ENCODE results near the gene AMH.

DNA sequence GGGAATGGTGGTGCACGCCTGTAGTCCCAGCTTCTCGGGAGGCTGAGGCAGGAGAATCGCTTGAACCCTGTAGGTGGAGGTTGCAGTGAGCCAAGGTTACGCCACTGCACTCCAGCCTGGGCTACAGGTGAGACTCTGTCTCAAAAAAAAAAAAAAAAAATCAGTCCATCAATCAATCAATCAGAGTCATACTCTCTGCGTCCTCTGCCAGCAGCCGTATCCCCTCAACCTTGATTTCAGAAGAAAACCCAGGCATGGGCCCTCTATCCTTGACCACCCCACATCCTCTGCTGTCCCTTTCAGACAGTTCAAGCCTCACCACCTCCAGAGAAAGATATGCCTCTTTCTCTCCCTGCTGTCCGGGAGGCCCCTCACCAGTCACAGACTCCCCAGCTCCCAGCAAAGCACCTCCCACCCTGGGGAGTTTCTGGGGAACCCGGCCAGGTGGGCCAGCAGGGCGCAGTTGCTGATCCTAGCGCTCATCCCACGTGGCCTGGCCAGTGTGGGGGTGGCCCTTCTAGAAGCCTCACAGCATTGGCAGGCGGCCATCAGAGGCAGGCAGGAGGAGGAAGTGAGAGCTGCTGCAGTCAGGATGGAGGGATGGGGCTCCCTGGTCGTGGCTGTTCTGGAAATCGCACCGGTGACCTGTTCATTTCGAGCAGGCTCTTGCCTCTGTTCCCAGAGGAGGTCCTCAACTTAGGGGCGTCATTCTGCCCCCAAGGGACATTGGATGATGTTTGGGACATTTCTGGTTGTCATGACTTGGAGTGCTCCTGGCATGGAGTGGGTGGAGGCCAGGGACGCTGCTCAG lies 17.3 kb downstream of the AMH start:
- TF ChIP-seq, protein P1, sequence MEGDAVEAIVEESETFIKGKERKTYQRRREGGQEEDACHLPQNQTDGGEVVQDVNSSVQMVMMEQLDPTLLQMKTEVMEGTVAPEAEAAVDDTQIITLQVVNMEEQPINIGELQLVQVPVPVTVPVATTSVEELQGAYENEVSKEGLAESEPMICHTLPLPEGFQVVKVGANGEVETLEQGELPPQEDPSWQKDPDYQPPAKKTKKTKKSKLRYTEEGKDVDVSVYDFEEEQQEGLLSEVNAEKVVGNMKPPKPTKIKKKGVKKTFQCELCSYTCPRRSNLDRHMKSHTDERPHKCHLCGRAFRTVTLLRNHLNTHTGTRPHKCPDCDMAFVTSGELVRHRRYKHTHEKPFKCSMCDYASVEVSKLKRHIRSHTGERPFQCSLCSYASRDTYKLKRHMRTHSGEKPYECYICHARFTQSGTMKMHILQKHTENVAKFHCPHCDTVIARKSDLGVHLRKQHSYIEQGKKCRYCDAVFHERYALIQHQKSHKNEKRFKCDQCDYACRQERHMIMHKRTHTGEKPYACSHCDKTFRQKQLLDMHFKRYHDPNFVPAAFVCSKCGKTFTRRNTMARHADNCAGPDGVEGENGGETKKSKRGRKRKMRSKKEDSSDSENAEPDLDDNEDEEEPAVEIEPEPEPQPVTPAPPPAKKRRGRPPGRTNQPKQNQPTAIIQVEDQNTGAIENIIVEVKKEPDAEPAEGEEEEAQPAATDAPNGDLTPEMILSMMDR (conservative IDR thresholded peaks at IDR 0.05; ENCODE audit: low read length), result no peak
- no peak for TF ChIP-seq EZH2phosphoT487 (IDR thresholded peaks at IDR 0.05; ENCODE audit: borderline replicate concordance, low read depth, low read length)
